ENCODE results near the gene RNF144B.

Gene RNF144B

GRCh38 chr6:18429655-18430297 lies 42.6 kb downstream of the RNF144B start:
- no peaks in the 10 kb centered on the region for H3K36me3 ChIP-seq (ENCODE audit: control insufficient read depth, low read depth, low read length)
- H3K27ac ChIP-seq (ENCODE audit: low read length), result no peak overlapping the region
- H3K9me3 ChIP-seq (ENCODE audit: control insufficient read depth, low read depth, low read length), result no peaks in the 10 kb centered on the region
- no peaks in the 10 kb centered on the region for H3K4me1 ChIP-seq (ENCODE audit: control insufficient read depth, low read depth, low read length)
- H3K4me3 ChIP-seq (ENCODE audit: low read length), result no peak overlapping the region
- no peak overlapping the region for H3K9ac ChIP-seq (ENCODE audit: low read length)
- no peaks in the 10 kb centered on the region for H3K27me3 ChIP-seq (ENCODE audit: control insufficient read depth, insufficient read depth, low read length)

- Histone ChIP-seq H3K4me1 (ENCODE audit: control insufficient read depth, low read depth, low read length) (no peaks in the 10 kb centered on the region), H3K36me3 (ENCODE audit: control insufficient read depth, low read depth, low read length) (no peaks in the 10 kb centered on the region), H3K27me3 (ENCODE audit: control insufficient read depth, insufficient read depth, low read length) (no peaks in the 10 kb centered on the region), H3K9ac (ENCODE audit: low read length) (no peak overlapping the region), H3K27ac (ENCODE audit: low read length) (no peak overlapping the region), H3K4me3 (ENCODE audit: low read length) (no peak overlapping the region), H3K9me3 (ENCODE audit: control insufficient read depth, low read depth, low read length) (no peaks in the 10 kb centered on the region)
These were observed 44.4 kb downstream of the RNF144B start for GRCh38 chr6:18431581-18431980.

- Histone ChIP-seq H3K4me3 (ENCODE audit: low read length) (no peak overlapping the region), H3K9me3 (ENCODE audit: control insufficient read depth, low read depth, low read length) (no peaks in the 10 kb centered on the region), H3K27ac (ENCODE audit: low read length) (no peak overlapping the region), H3K27me3 (ENCODE audit: control insufficient read depth, insufficient read depth, low read length) (no peaks in the 10 kb centered on the region), H3K9ac (ENCODE audit: low read length) (no peak overlapping the region), H3K4me1 (ENCODE audit: control insufficient read depth, low read depth, low read length) (no peaks in the 10 kb centered on the region), H3K36me3 (ENCODE audit: control insufficient read depth, low read depth, low read length) (no peaks in the 10 kb centered on the region)
These were observed 45.0 kb downstream of the RNF144B start for GRCh38 chr6:18432180-18432579.

- Histone ChIP-seq H3K4me3 (ENCODE audit: low read length) (no peak overlapping the region), H3K9ac (ENCODE audit: low read length) (no peak overlapping the region), H3K27me3 (ENCODE audit: control insufficient read depth, insufficient read depth, low read length) (no peaks in the 10 kb centered on the region), H3K4me1 (ENCODE audit: control insufficient read depth, low read depth, low read length) (no peaks in the 10 kb centered on the region), H3K9me3 (ENCODE audit: control insufficient read depth, low read depth, low read length) (no peaks in the 10 kb centered on the region), H3K27ac (ENCODE audit: low read length) (no peak overlapping the region), H3K36me3 (ENCODE audit: control insufficient read depth, low read depth, low read length) (no peaks in the 10 kb centered on the region)
These were observed 45.5 kb downstream of the RNF144B start for GRCh38 chr6:18432619-18433018.

GRCh38 chr6:18433059-18433458 lies 45.9 kb downstream of the RNF144B start:
- Histone ChIP-seq H3K27me3 (ENCODE audit: control insufficient read depth, insufficient read depth, low read length) (no peaks in the 10 kb centered on the region), H3K9me3 (ENCODE audit: control insufficient read depth, low read depth, low read length) (no peaks in the 10 kb centered on the region), H3K9ac (ENCODE audit: low read length) (no peak overlapping the region), H3K4me1 (ENCODE audit: control insufficient read depth, low read depth, low read length) (no peaks in the 10 kb centered on the region), H3K4me3 (ENCODE audit: low read length) (no peak overlapping the region), H3K36me3 (ENCODE audit: control insufficient read depth, low read depth, low read length) (no peaks in the 10 kb centered on the region), H3K27ac (ENCODE audit: low read length) (no peak overlapping the region)

GRCh38 chr6:18436341-18436740 lies 49.2 kb downstream of the RNF144B start:
- Histone ChIP-seq H3K4me3 (ENCODE audit: low read length) (no peak overlapping the region), H3K4me1 (ENCODE audit: control insufficient read depth, low read depth, low read length) (no peaks in the 10 kb centered on the region), H3K9me3 (ENCODE audit: control insufficient read depth, low read depth, low read length) (no peaks in the 10 kb centered on the region), H3K27ac (ENCODE audit: low read length) (no peak overlapping the region), H3K27me3 (ENCODE audit: control insufficient read depth, insufficient read depth, low read length) (no peaks in the 10 kb centered on the region), H3K9ac (ENCODE audit: low read length) (no peak overlapping the region), H3K36me3 (ENCODE audit: control insufficient read depth, low read depth, low read length) (no peaks in the 10 kb centered on the region)

GRCh38 chr6:18439581-18439980 lies 52.4 kb downstream of the RNF144B start:
- H3K36me3 ChIP-seq (ENCODE audit: control insufficient read depth, low read depth, low read length), result no peaks in the 10 kb centered on the region
- no peak overlapping the region for H3K9ac ChIP-seq (ENCODE audit: low read length)
- no peaks in the 10 kb centered on the region for H3K27me3 ChIP-seq (ENCODE audit: control insufficient read depth, insufficient read depth, low read length)
- H3K27ac ChIP-seq (ENCODE audit: low read length), result no peak overlapping the region
- H3K9me3 ChIP-seq (ENCODE audit: control insufficient read depth, low read depth, low read length), result no peaks in the 10 kb centered on the region
- H3K4me1 ChIP-seq (ENCODE audit: control insufficient read depth, low read depth, low read length), result no peaks in the 10 kb centered on the region
- H3K4me3 ChIP-seq (ENCODE audit: low read length), result no peak overlapping the region

GRCh38 chr6:18441251-18441979 lies 54.3 kb downstream of the RNF144B start:
- no peaks in the 10 kb centered on the region for H3K9me3 ChIP-seq (ENCODE audit: control insufficient read depth, low read depth, low read length)
- H3K4me3 ChIP-seq (ENCODE audit: low read length), result no peak overlapping the region
- H3K4me1 ChIP-seq (ENCODE audit: control insufficient read depth, low read depth, low read length), result no peaks in the 10 kb centered on the region
- H3K36me3 ChIP-seq (ENCODE audit: control insufficient read depth, low read depth, low read length), result no peaks in the 10 kb centered on the region
- H3K27ac ChIP-seq (ENCODE audit: low read length), result no peak overlapping the region
- H3K27me3 ChIP-seq (ENCODE audit: control insufficient read depth, insufficient read depth, low read length), result no peaks in the 10 kb centered on the region
- H3K9ac ChIP-seq (ENCODE audit: low read length), result no peak overlapping the region

- H3K36me3 ChIP-seq (ENCODE audit: control insufficient read depth, low read depth, low read length), result no peaks in the 10 kb centered on the region
- no peak overlapping the region for H3K27ac ChIP-seq (ENCODE audit: low read length)
- H3K27me3 ChIP-seq (ENCODE audit: control insufficient read depth, insufficient read depth, low read length), result no peaks in the 10 kb centered on the region
- H3K9me3 ChIP-seq (ENCODE audit: control insufficient read depth, low read depth, low read length), result no peaks in the 10 kb centered on the region
- no peak overlapping the region for H3K9ac ChIP-seq (ENCODE audit: low read length)
- H3K4me1 ChIP-seq (ENCODE audit: control insufficient read depth, low read depth, low read length), result no peaks in the 10 kb centered on the region
- no peak overlapping the region for H3K4me3 ChIP-seq (ENCODE audit: low read length)
These were observed 57.0 kb downstream of the RNF144B start for GRCh38 chr6:18444111-18444510.

- no peaks in the 10 kb centered on the region for H3K27me3 ChIP-seq (ENCODE audit: control insufficient read depth, insufficient read depth, low read length)
- H3K9ac ChIP-seq (ENCODE audit: low read length), result no peak overlapping the region
- no peak overlapping the region for H3K4me3 ChIP-seq (ENCODE audit: low read length)
- no peak overlapping the region for H3K27ac ChIP-seq (ENCODE audit: low read length)
- H3K4me1 ChIP-seq (ENCODE audit: control insufficient read depth, low read depth, low read length), result no peaks in the 10 kb centered on the region
- no peaks in the 10 kb centered on the region for H3K9me3 ChIP-seq (ENCODE audit: control insufficient read depth, low read depth, low read length)
- no peaks in the 10 kb centered on the region for H3K36me3 ChIP-seq (ENCODE audit: control insufficient read depth, low read depth, low read length)
These were observed 58.1 kb downstream of the RNF144B start for GRCh38 chr6:18445228-18445627.

- H3K4me3 ChIP-seq (ENCODE audit: low read length), result no peak overlapping the region
- H3K9me3 ChIP-seq (ENCODE audit: control insufficient read depth, low read depth, low read length), result no peaks in the 10 kb centered on the region
- H3K36me3 ChIP-seq (ENCODE audit: control insufficient read depth, low read depth, low read length), result no peaks in the 10 kb centered on the region
- H3K9ac ChIP-seq (ENCODE audit: low read length), result no peak overlapping the region
- no peaks in the 10 kb centered on the region for H3K27me3 ChIP-seq (ENCODE audit: control insufficient read depth, insufficient read depth, low read length)
- no peaks in the 10 kb centered on the region for H3K4me1 ChIP-seq (ENCODE audit: control insufficient read depth, low read depth, low read length)
- no peak overlapping the region for H3K27ac ChIP-seq (ENCODE audit: low read length)
These were observed 59.6 kb downstream of the RNF144B start for GRCh38 chr6:18446771-18447170.

GRCh38 chr6:18447552-18447951 lies 60.4 kb downstream of the RNF144B start:
- Histone ChIP-seq H3K27ac (ENCODE audit: low read length) (no peak overlapping the region), H3K27me3 (ENCODE audit: control insufficient read depth, insufficient read depth, low read length) (no peaks in the 10 kb centered on the region), H3K36me3 (ENCODE audit: control insufficient read depth, low read depth, low read length) (no peaks in the 10 kb centered on the region), H3K9me3 (ENCODE audit: control insufficient read depth, low read depth, low read length) (no peaks in the 10 kb centered on the region), H3K4me1 (ENCODE audit: control insufficient read depth, low read depth, low read length) (no peaks in the 10 kb centered on the region), H3K9ac (ENCODE audit: low read length) (no peak overlapping the region), H3K4me3 (ENCODE audit: low read length) (no peak overlapping the region)

Data from iPS-18a (cell line).